HEK293 (cell line): ENCODE results near the gene BAD.

Experiments used
- CTCF ChIA-PET: fragments of 350-600 bp; formaldehyde crosslinking; extraction: SDS; loops from one replicate; lab custom pipeline; 2021; ENCODE audit warnings: antibody characterized with exemption; lab: Yijun Ruan, JAX
- POLR2A ChIA-PET: fragments of 300-600 bp; formaldehyde crosslinking; extraction: SDS; loops from one replicate; lab custom pipeline; 2020; ENCODE audit warnings: antibody characterized with exemption, inconsistent platforms; lab: Yijun Ruan, JAX
- H3K27ac ChIP-seq: fragments of 200-500 bp; sonication (Bioruptor generic); 2 replicates; pipeline ENCODE4 v1.5.1; 2014; ENCODE audit warnings: low read depth, low read length, control low read depth, inconsistent platforms; ENCODE audit errors: extremely low read depth
- H3K36me3 ChIP-seq, 2 experiments: fragments of 200-500 bp in 1 of 2; sonication (Bioruptor generic) in 1 of 2; 1 replicate in 1 of 2; 2 replicates in 1 of 2; pipeline ENCODE4 v1.5.1; 2014 to 2017; ENCODE audit warnings: inconsistent platforms in 2 of 2, low read length in 2 of 2; ENCODE audit not compliant: control insufficient read depth in 2 of 2, insufficient read depth in 1 of 2
- H3K4me1 ChIP-seq: fragments of 200-500 bp; sonication (Bioruptor generic); 2 replicates; pipeline ENCODE4 v1.5.1; 2014; ENCODE audit warnings: mild to moderate bottlenecking, low read length, inconsistent platforms; ENCODE audit not compliant: control insufficient read depth, insufficient read depth
- H3K4me3 ChIP-seq: 2 replicates; pipeline ENCODE4 v1.5.1; 2011; ENCODE audit warnings: low read depth, mild to moderate bottlenecking, control low read depth, low read length, moderate library complexity
- H3K9me3 ChIP-seq: fragments of 200-500 bp; sonication (Bioruptor generic); 2 replicates; pipeline ENCODE4 v1.5.1; 2014; ENCODE audit warnings: low read depth, low read length, inconsistent platforms; ENCODE audit not compliant: control insufficient read depth, insufficient read depth
- GLI4 ChIP-seq: fragments of 450-650 bp; formaldehyde crosslinking; IDR thresholded peaks from 2 replicates; pipeline ENCODE4 v1.5.1; 2016; ENCODE audit warnings: missing biosample characterization, missing genetic modification characterization
- HOXD13 ChIP-seq: sonication (generic); formaldehyde crosslinking; IDR thresholded peaks from 2 replicates; pipeline ENCODE4 v1.8.0; 2022; ENCODE audit warnings: missing genetic modification reagents, borderline replicate concordance
- OSR2 ChIP-seq: fragments of 450-650 bp; formaldehyde crosslinking; IDR thresholded peaks from 2 replicates; pipeline ENCODE4 v1.5.1; 2016; ENCODE audit warnings: missing biosample characterization, missing genetic modification characterization
- SP7 ChIP-seq: fragments of 450-650 bp; formaldehyde crosslinking; IDR thresholded peaks from 2 replicates; pipeline ENCODE4 v1.5.1; 2016; ENCODE audit warnings: missing biosample characterization, missing genetic modification characterization
- ZBTB48 ChIP-seq: fragments of 450-650 bp; formaldehyde crosslinking; IDR thresholded peaks from 2 replicates; pipeline ENCODE4 v1.5.1; 2016; ENCODE audit warnings: missing biosample characterization, missing genetic modification characterization
- ZBTB7A ChIP-seq: fragments of 450-650 bp; formaldehyde crosslinking; IDR thresholded peaks from 2 replicates; pipeline ENCODE4 v1.5.1; 2016; ENCODE audit warnings: low read depth, missing biosample characterization, missing genetic modification characterization
- ZNF133 ChIP-seq: fragments of 450-650 bp; formaldehyde crosslinking; IDR thresholded peaks from 2 replicates; pipeline ENCODE4 v1.5.1; 2016; ENCODE audit warnings: missing biosample characterization, missing genetic modification characterization
- ZNF138 ChIP-seq: fragments of 450-650 bp; formaldehyde crosslinking; IDR thresholded peaks from 2 replicates; pipeline ENCODE4 v1.5.1; 2016; ENCODE audit warnings: missing biosample characterization, missing genetic modification characterization, borderline replicate concordance
- ZNF146 ChIP-seq: fragments of 450-650 bp; formaldehyde crosslinking; IDR thresholded peaks from 2 replicates; pipeline ENCODE4 v1.5.1; 2016; ENCODE audit warnings: missing biosample characterization, missing genetic modification characterization
- ZNF2 ChIP-seq: fragments of 450-650 bp; formaldehyde crosslinking; IDR thresholded peaks from 2 replicates; pipeline ENCODE4 v1.5.1; 2016; ENCODE audit warnings: missing biosample characterization, missing genetic modification characterization
- ZNF202 ChIP-seq: fragments of 450-650 bp; formaldehyde crosslinking; IDR thresholded peaks from 2 replicates; pipeline ENCODE4 v1.5.1; 2016; ENCODE audit warnings: missing biosample characterization, missing genetic modification characterization, borderline replicate concordance
- ZNF211 ChIP-seq: fragments of 450-650 bp; formaldehyde crosslinking; IDR thresholded peaks from 2 replicates; pipeline ENCODE4 v1.5.1; 2016; ENCODE audit warnings: low read depth, missing biosample characterization, missing genetic modification characterization
- ZNF223 ChIP-seq: fragments of 450-650 bp; formaldehyde crosslinking; IDR thresholded peaks from 2 replicates; pipeline ENCODE4 v1.5.1; 2016; ENCODE audit warnings: missing biosample characterization, missing genetic modification characterization
- ZNF274 ChIP-seq, 2 experiments: fragments of 200-500 bp in 1 of 2; fragments of 450-650 bp in 1 of 2; sonication (Bioruptor generic) in 1 of 2; formaldehyde crosslinking in 1 of 2; IDR thresholded peaks; 2 replicates each; pipeline versions ENCODE4 v1.5.1 to v1.6.1; 2014 to 2016; ENCODE audit warnings: borderline replicate concordance in 1 of 2, inconsistent platforms in 1 of 2, low read length in 1 of 2, missing biosample characterization in 1 of 2, missing genetic modification characterization in 1 of 2
- ZNF311 ChIP-seq: fragments of 450-650 bp; formaldehyde crosslinking; IDR thresholded peaks from 2 replicates; pipeline ENCODE4 v1.5.1; 2017; ENCODE audit warnings: missing biosample characterization, missing genetic modification characterization, borderline replicate concordance
- ZNF37A ChIP-seq: fragments of 450-650 bp; IDR thresholded peaks from 2 replicates; pipeline ENCODE4 v1.5.1; 2018; ENCODE audit warnings: missing biosample characterization, missing genetic modification characterization
- ZNF423 ChIP-seq: fragments of 450-650 bp; formaldehyde crosslinking; IDR thresholded peaks from 2 replicates; pipeline ENCODE4 v1.5.1; 2016; ENCODE audit warnings: missing biosample characterization, missing genetic modification characterization
- ZNF433 ChIP-seq: fragments of 450-650 bp; formaldehyde crosslinking; IDR thresholded peaks from 2 replicates; pipeline ENCODE4 v1.5.1; 2016; ENCODE audit warnings: missing biosample characterization, missing genetic modification characterization, low read depth
- ZNF510 ChIP-seq: fragments of 450-650 bp; formaldehyde crosslinking; IDR thresholded peaks from 2 replicates; pipeline ENCODE4 v1.5.1; 2018; ENCODE audit warnings: mild to moderate bottlenecking, missing genetic modification characterization, missing biosample characterization; ENCODE audit not compliant: insufficient replicate concordance
- ZNF560 ChIP-seq: fragments of 450-650 bp; formaldehyde crosslinking; IDR thresholded peaks from 2 replicates; pipeline ENCODE4 v1.5.1; 2017; ENCODE audit warnings: missing biosample characterization, missing genetic modification characterization, borderline replicate concordance
- ZNF626 ChIP-seq: fragments of 450-650 bp; sonication (Bioruptor Pico); formaldehyde crosslinking; IDR thresholded peaks from 2 replicates; pipeline ENCODE4 v1.5.1; 2018; ENCODE audit warnings: missing biosample characterization, missing genetic modification characterization, inconsistent platforms
- ZNF629 ChIP-seq: fragments of 450-650 bp; formaldehyde crosslinking; IDR thresholded peaks from 2 replicates; pipeline ENCODE4 v1.5.1; 2017; ENCODE audit warnings: missing biosample characterization, missing genetic modification characterization
- ZNF670 ChIP-seq: fragments of 450-650 bp; formaldehyde crosslinking; IDR thresholded peaks from 2 replicates; pipeline ENCODE4 v1.5.1; 2016; ENCODE audit warnings: missing biosample characterization, missing genetic modification characterization, low read depth
- ZNF677 ChIP-seq: fragments of 450-650 bp; IDR thresholded peaks from 2 replicates; pipeline ENCODE4 v1.5.0; 2018; ENCODE audit warnings: missing biosample characterization, mild to moderate bottlenecking, missing genetic modification characterization, moderate library complexity
- ZSCAN16 ChIP-seq: fragments of 450-650 bp; formaldehyde crosslinking; IDR thresholded peaks from 2 replicates; pipeline ENCODE4 v1.5.1; 2016; ENCODE audit warnings: missing biosample characterization, missing genetic modification characterization
- ZSCAN23 ChIP-seq: fragments of 450-650 bp; formaldehyde crosslinking; IDR thresholded peaks from 2 replicates; pipeline ENCODE4 v1.5.1; 2016; ENCODE audit warnings: missing biosample characterization, missing genetic modification characterization
- TF ChIP-seq, protein P1 (sequence below): sonication (generic); formaldehyde crosslinking; IDR thresholded peaks from 2 replicates; pipeline ENCODE4 v1.8.1; 2022; ENCODE audit warnings: mild to moderate bottlenecking, moderate library complexity, missing genetic modification reagents

The BAD gene

DNA sequence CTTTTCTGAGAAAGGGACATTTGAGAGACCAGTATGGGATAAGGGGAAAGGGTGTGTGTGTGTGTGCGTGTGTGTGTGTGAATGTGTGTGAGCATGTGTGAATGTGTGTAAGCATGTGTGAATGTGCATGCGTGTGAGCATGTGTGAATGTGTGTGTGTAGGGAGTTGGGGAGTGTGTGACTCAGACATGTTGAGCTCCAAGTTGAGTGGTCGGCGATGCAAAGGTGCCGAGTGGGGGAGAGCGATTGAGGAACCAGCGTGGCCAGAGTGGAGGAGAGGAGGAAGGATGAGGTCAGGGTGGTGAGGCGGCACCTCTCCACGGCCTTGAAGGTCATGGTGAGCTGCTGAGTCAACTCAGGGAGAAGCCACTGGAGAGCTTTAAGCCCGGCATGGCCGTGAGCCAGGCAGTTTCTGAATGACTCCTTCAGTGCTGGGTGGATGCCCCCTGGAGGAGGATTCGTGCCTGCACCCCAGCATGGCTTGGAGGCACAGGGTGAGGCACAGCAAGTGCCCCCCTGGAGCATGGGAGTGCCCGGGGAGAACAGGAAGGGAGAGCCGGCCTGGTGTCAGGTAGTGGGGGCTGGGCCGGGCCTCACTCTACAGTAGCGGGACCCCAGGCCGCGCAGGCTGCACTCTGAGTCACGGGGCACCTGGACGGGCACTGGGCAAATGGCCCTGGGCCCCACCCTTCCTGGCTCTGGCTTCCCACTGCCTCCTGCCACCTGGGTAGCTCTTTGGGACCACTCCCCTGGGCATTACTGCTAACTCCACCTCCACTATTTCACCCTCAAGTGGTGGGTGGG lies 47.3 kb upstream of the BAD start (continued):
- TF ChIP-seq GLI4 (tag by site-specific recombination): peak; percentile 94
- no peak for TF ChIP-seq ZNF2 (tag by site-specific recombination)
- TF ChIP-seq ZNF37A: no peak

DNA sequence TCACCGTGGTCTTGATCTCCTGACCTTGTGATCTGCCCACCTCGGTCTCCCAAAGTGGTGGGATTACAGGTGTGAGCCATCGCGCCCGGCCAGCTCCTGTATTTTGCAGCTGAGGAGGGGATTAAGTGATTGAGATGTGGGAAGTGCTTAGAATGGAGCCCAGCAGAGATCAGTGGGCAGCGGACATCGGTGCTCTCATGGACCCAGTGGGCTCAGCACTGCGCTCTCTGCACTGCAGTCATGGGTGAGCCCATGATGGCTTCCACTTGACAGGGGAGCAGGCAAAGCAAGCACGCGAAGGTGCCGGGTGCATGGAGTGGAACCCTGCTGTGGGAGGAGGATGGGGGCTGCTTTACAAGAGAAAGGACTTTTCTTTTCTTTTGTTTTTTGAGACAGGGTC lies 46.4 kb upstream of the BAD start:
- H3K27ac ChIP-seq: no peak overlapping the region
- no peak overlapping the region for H3K4me3 ChIP-seq
- CTCF ChIA-PET: interaction anchor here (0.6 to 9.6 kb wide), 14 partner anchors 8 to 782 kb away, joined by 3 to 81 read pairs (median 6); partner anchors contain the start of genes ESRRA, PRDX5, RPS6KA4 and TRMT112

DNA sequence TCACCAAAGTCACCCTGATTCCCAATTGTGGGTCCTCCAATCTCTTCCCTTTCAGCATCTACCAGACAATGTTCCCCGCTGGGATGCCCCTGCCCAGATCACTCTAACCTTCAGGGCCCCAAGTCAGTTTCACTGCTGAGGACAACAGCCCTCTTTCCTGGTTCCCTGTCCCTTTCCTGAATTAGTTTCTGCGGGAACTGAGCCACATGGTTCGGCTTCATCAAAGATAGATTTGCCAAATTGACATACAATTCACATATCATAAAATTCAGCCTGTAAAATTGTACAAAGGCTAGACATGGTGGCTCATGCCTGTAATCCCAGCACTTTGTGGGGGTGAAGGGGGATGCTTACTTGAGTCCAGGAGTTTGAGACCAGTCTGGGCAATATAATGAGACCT lies 43.5 kb upstream of the BAD start:
- CTCF ChIA-PET: no interaction called here
- no peaks in the 10 kb centered on the region for H3K4me1 ChIP-seq
- TF ChIP-seq ZBTB7A (tag by site-specific recombination): no peak
- TF ChIP-seq ZNF133 (tag by site-specific recombination): no peak
- TF ChIP-seq ZBTB48 (tag by site-specific recombination): no peak
- no peak for TF ChIP-seq ZNF670 (tag by site-specific recombination)
- no peak for TF ChIP-seq SP7
- no peak for TF ChIP-seq OSR2 (tag by site-specific recombination)
- no peak for TF ChIP-seq ZNF629 (tag by site-specific recombination)
- TF ChIP-seq ZNF223 (tag by site-specific recombination): no peak
- no peak for TF ChIP-seq ZNF626 (tag by site-specific recombination)
- no peak for TF ChIP-seq ZNF211
- no peak for TF ChIP-seq ZNF274 (IDR thresholded peaks at IDR 0.05; ENCODE audit: low read length)
- no peak for TF ChIP-seq ZNF274 (tag by site-specific recombination; IDR thresholded peaks at IDR 0.05; ENCODE audit: borderline replicate concordance)
- TF ChIP-seq ZSCAN23 (tag by site-specific recombination): no peak
- TF ChIP-seq GLI4 (tag by site-specific recombination): no peak
- no peak for TF ChIP-seq ZNF146 (tag by site-specific recombination)
- TF ChIP-seq, all 188 proteins: peak for 0
- Histone ChIP-seq H3K9me3 (no peaks in the 10 kb centered on the region), H3K4me3 (no peak overlapping the region), H3K27ac (no peak overlapping the region), H3K36me3 (peaks cover 0 to 5% of the 10 kb centered on the region in 2 experiments; a peak in 1 of 3 replicates)
- POLR2A ChIA-PET: interaction anchor here (0.6 to 1.5 kb wide), 2 partner anchors 10 to 113 kb away, joined by 3 to 5 read pairs; partner anchors contain the start of genes PRDX5 and TRMT112

More for the DNA sequence above, 46.4 kb upstream of the BAD start:
- no peaks in the 10 kb centered on the region for H3K4me1 ChIP-seq
- TF ChIP-seq HOXD13 (no peak), ZNF311 (tag by site-specific recombination) (no peak), ZNF423 (tag by site-specific recombination) (no peak), ZNF138 (tag by site-specific recombination) (no peak), ZNF202 (tag by site-specific recombination) (no peak), ZNF433 (tag by site-specific recombination) (no peak), ZNF560 (tag by site-specific recombination) (no peak), ZNF677 (tag by site-specific recombination) (no peak), ZSCAN16 (tag by site-specific recombination) (no peak), ZNF510 (tag by site-specific recombination) (no peak)
- TF ChIP-seq, protein P1, sequence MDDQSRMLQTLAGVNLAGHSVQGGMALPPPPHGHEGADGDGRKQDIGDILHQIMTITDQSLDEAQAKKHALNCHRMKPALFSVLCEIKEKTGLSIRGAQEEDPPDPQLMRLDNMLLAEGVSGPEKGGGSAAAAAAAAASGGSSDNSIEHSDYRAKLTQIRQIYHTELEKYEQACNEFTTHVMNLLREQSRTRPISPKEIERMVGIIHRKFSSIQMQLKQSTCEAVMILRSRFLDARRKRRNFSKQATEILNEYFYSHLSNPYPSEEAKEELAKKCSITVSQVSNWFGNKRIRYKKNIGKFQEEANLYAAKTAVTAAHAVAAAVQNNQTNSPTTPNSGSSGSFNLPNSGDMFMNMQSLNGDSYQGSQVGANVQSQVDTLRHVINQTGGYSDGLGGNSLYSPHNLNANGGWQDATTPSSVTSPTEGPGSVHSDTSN (CRISPR knock-in tag): no peak
- H3K36me3 ChIP-seq: no peaks in the 10 kb centered on the region
- no peaks in the 10 kb centered on the region for H3K9me3 ChIP-seq
- POLR2A ChIA-PET: interaction anchor here (2.8 kb wide), 1 partner anchor 14 kb away, joined by 18 read pairs; the partner anchor contains the start of genes PRDX5 and TRMT112
